Epidermal melanocyte (primary cell): ENCODE measurements around the gene CUX1.
"Not testable (repeated sequence)": the region's sequence is repeated elsewhere in the genome, so short reads cannot be mapped to it uniquely, and the experiment has no call there.

Source experiments
- DNase-seq: peaks from one replicate; pipeline ENCODE4 v3.0.0; 2011; ENCODE audit warnings: low spot score; ENCODE audit not compliant: insufficient read length

Gene CUX1

GRCh38 chr7:101868191-101868950 lies 50.9 kb downstream of the CUX1 start:
- DNase-seq, result no peak

GRCh38 chr7:101869026-101869900 lies 51.8 kb downstream of the CUX1 start:
- DNase-seq, result no peak

- DNase-seq, result no peak
These were observed 52.5 kb downstream of the CUX1 start for GRCh38 chr7:101869901-101870290.

GRCh38 chr7:101870361-101871062 lies 53.1 kb downstream of the CUX1 start:
- no peak for DNase-seq

GRCh38 chr7:101871351-101871750 lies 53.9 kb downstream of the CUX1 start:
- no peak for DNase-seq

- DNase-seq, result no peak
These were observed 56.6 kb downstream of the CUX1 start for GRCh38 chr7:101874028-101874427.

- no peak for DNase-seq
These were observed 57.9 kb downstream of the CUX1 start for GRCh38 chr7:101875283-101875846.

GRCh38 chr7:101877882-101878591 lies 60.6 kb downstream of the CUX1 start:
- DNase-seq, result no peak

GRCh38 chr7:101878938-101879337 lies 61.5 kb downstream of the CUX1 start:
- DNase-seq, result no peak

- no peak for DNase-seq
These were observed 62.1 kb downstream of the CUX1 start for GRCh38 chr7:101879565-101879964.

GRCh38 chr7:101880282-101881054 lies 63.0 kb downstream of the CUX1 start:
- DNase-seq, result no peak

- no peak for DNase-seq
These were observed 64.6 kb downstream of the CUX1 start for GRCh38 chr7:101882005-101882421.

- DNase-seq, result peak; percentile 79
These were observed 65.5 kb downstream of the CUX1 start for GRCh38 chr7:101882595-101883564.

GRCh38 chr7:101884671-101885596 lies 67.5 kb downstream of the CUX1 start:
- DNase-seq, result no peak

GRCh38 chr7:101885597-101885955 lies 68.2 kb downstream of the CUX1 start:
- DNase-seq, result no peak

- DNase-seq, result not testable (repeated sequence)
These were observed 69.9 kb downstream of the CUX1 start for GRCh38 chr7:101887352-101887751.

GRCh38 chr7:101888564-101888963 lies 71.1 kb downstream of the CUX1 start:
- not testable (repeated sequence) for DNase-seq
